ENCODE data around the gene NOD2.

NOD2 gene

GRCh38 chr16:50724306-50724705 lies 30.9 kb downstream of the NOD2 start:
- Histone ChIP-seq H3K36me3 (ENCODE audit: control insufficient read depth, insufficient read depth, low read length) (no peaks in the 10 kb centered on the region), H3K9ac (no peak overlapping the region), H3K4me2 (ENCODE audit: low read length) (no peak overlapping the region), H3K4me3 (ENCODE audit: low read depth, low read length) (no peak overlapping the region), H3K27ac (no peak overlapping the region), H3K4me1 (no peaks in the 10 kb centered on the region), H2AFZ (no peak overlapping the region), H3K79me2 (no peaks in the 10 kb centered on the region), H3K9me3 (ENCODE audit: control insufficient read depth, low read length) (no peaks in the 10 kb centered on the region), H3K27me3 (ENCODE audit: control insufficient read depth, insufficient read depth, low read length) (no peaks in the 10 kb centered on the region)
- TF ChIP-seq CTCF (IDR thresholded peaks at IDR 0.05), result no peak

- TF ChIP-seq CTCF (IDR thresholded peaks at IDR 0.05), result no peak
- Histone ChIP-seq H3K36me3 (ENCODE audit: control insufficient read depth, insufficient read depth, low read length) (no peaks in the 10 kb centered on the region), H3K27me3 (ENCODE audit: control insufficient read depth, insufficient read depth, low read length) (no peaks in the 10 kb centered on the region), H3K27ac (no peak overlapping the region), H3K79me2 (no peaks in the 10 kb centered on the region), H2AFZ (no peak overlapping the region), H3K4me1 (no peaks in the 10 kb centered on the region), H3K9me3 (ENCODE audit: control insufficient read depth, low read length) (no peaks in the 10 kb centered on the region), H3K4me3 (ENCODE audit: low read depth, low read length) (no peak overlapping the region), H3K4me2 (ENCODE audit: low read length) (no peak overlapping the region), H3K9ac (no peak overlapping the region)
Measured at GRCh38 chr16:50731130-50731988, 38.0 kb downstream of the NOD2 start.

- Histone ChIP-seq H3K4me2 (ENCODE audit: low read length) (no peak overlapping the region), H3K79me2 (no peaks in the 10 kb centered on the region), H3K27me3 (ENCODE audit: control insufficient read depth, insufficient read depth, low read length) (no peaks in the 10 kb centered on the region), H3K9me3 (ENCODE audit: control insufficient read depth, low read length) (no peaks in the 10 kb centered on the region), H3K27ac (no peak overlapping the region), H3K9ac (no peak overlapping the region), H3K4me3 (ENCODE audit: low read depth, low read length) (no peak overlapping the region), H3K4me1 (no peaks in the 10 kb centered on the region), H3K36me3 (ENCODE audit: control insufficient read depth, insufficient read depth, low read length) (no peaks in the 10 kb centered on the region), H2AFZ (no peak overlapping the region)
- TF ChIP-seq CTCF (IDR thresholded peaks at IDR 0.05), result no peak
Measured at GRCh38 chr16:50731989-50732832, 38.8 kb downstream of the NOD2 start.

GRCh38 chr16:50733468-50733867 lies 40.1 kb downstream of the NOD2 start:
- no peak overlapping the region for H3K9ac ChIP-seq
- no peak overlapping the region for H3K4me3 ChIP-seq (ENCODE audit: low read depth, low read length)
- H3K79me2 ChIP-seq, result no peaks in the 10 kb centered on the region
- H3K4me2 ChIP-seq (ENCODE audit: low read length), result no peak overlapping the region
- no peaks in the 10 kb centered on the region for H3K4me1 ChIP-seq
- H3K27me3 ChIP-seq (ENCODE audit: control insufficient read depth, insufficient read depth, low read length), result no peaks in the 10 kb centered on the region
- H3K36me3 ChIP-seq (ENCODE audit: control insufficient read depth, insufficient read depth, low read length), result no peaks in the 10 kb centered on the region
- H2AFZ ChIP-seq, result no peak overlapping the region
- no peaks in the 10 kb centered on the region for H3K9me3 ChIP-seq (ENCODE audit: control insufficient read depth, low read length)
- TF ChIP-seq CTCF (IDR thresholded peaks at IDR 0.05), result no peak
- no peak overlapping the region for H3K27ac ChIP-seq
